ENCODE measurements around the gene ETV4.
"Not testable (repeated sequence)": the region's sequence is repeated elsewhere in the genome, so short reads cannot be mapped to it uniquely, and the experiment has no call there.

ETV4 gene

GRCh38 chr17:43509440-43509839, 36.7 kb downstream of the ETV4 start:
- FAIRE-seq: not testable (repeated sequence)

- no peak for FAIRE-seq
Measured at GRCh38 chr17:43490621-43491020, 55.5 kb downstream of the ETV4 start.

GRCh38 chr17:43483674-43484551, 62.2 kb downstream of the ETV4 start, which contains the start of gene DHX8:
DHX8 (plus strand) TSS chr17:43483975; CDS start chr17:43484038, 63 bp downstream.
- FAIRE-seq: peak; percentile 99

GRCh38 chr17:43482103-43483012, 63.8 kb downstream of the ETV4 start:
- no peak for FAIRE-seq

- no peak for FAIRE-seq
Measured at GRCh38 chr17:43479948-43480347, 66.2 kb downstream of the ETV4 start.
